Thyroid gland (tissue), 4 donors: Measurements from ENCODE around the gene IFI35. TPM values are rescaled to one million over a fixed set of nuclear protein-coding genes. Genes with fewer than 3 reads are reported as not detected.

Source experiments
- DNase-seq, 2 donors: peaks; one replicate each; pipeline ENCODE4 v3.0.0-alpha.2; 2019
- H3K27ac ChIP-seq, 3 donors: fragments of 200-600 bp; sonication (generic); 1 replicate in 2 of 3; 2 replicates in 1 of 3; pipeline ENCODE4 v1.5.1; 2016 to 2019; ENCODE audit warnings: mild to moderate bottlenecking in 1 of 3, moderate library complexity in 1 of 3
- H3K27me3 ChIP-seq: fragments of 200-600 bp; sonication (generic); one replicate; pipeline ENCODE4 v1.5.1; 2019
- H3K36me3 ChIP-seq, 2 donors: fragments of 200-600 bp; sonication (generic); one replicate each; pipeline ENCODE4 v1.5.1; 2016 to 2019
- H3K4me1 ChIP-seq, 2 donors: fragments of 200-600 bp; sonication (generic); one replicate each; pipeline ENCODE4 v1.5.1; 2017 to 2019
- H3K4me3 ChIP-seq, 3 donors: fragments of 200-600 bp; sonication (generic); replicated peaks in 1 of 3; 1 replicate in 2 of 3; 2 replicates in 1 of 3; pipeline ENCODE4 v1.5.1; 2016; ENCODE audit warnings: mild to moderate bottlenecking in 1 of 3
- H3K9me3 ChIP-seq: fragments of 200-600 bp; sonication (generic); one replicate; pipeline ENCODE4 v1.5.1; 2017
- POLR2A ChIP-seq, 2 donors: fragments of 450-650 bp; IDR thresholded peaks; one replicate each; pipeline ENCODE4 v1.6.1; 2017; ENCODE audit warnings: antibody characterized with exemption in 2 of 2, mild to moderate bottlenecking in 2 of 2, moderate library complexity in 1 of 2
- WGBS, 2 donors: methylation state at CpG; one replicate each; pipeline ENCODE4 v1.1.5; 2017; 5-methylcytosine and 5-hydroxymethylcytosine counted together
- intact Hi-C: fragments of 100-400 bp; cut with DNase I; formaldehyde crosslinking; loops from one replicate; pipeline ENCODE4 v1.15.1; 2023
- total RNA-seq, 4 donors: library from RNA; depleted of rRNA; stranded (reverse); fragments of >200 nt; gene quantifications; one replicate each; pipeline ENCODE4 v1.2.3, GENCODE V29; 2016
- TF ChIP-seq, protein P1 (sequence below), 6 experiments: fragments of 200-600 bp in 3 of 6; fragments of 450-650 bp in 3 of 6; sonication (generic) in 3 of 6; IDR thresholded peaks; one replicate each; pipeline ENCODE4 v1.5.1; 2016 to 2019; ENCODE audit warnings: antibody characterized with exemption in 6 of 6, mild to moderate bottlenecking in 2 of 6, inconsistent platforms in 1 of 6, moderate library complexity in 1 of 6

IFI35 gene
- total RNA-seq, 4 donors from 2014 or later, result 23.9 to 43.9 (median 35.8) TPM

DNA sequence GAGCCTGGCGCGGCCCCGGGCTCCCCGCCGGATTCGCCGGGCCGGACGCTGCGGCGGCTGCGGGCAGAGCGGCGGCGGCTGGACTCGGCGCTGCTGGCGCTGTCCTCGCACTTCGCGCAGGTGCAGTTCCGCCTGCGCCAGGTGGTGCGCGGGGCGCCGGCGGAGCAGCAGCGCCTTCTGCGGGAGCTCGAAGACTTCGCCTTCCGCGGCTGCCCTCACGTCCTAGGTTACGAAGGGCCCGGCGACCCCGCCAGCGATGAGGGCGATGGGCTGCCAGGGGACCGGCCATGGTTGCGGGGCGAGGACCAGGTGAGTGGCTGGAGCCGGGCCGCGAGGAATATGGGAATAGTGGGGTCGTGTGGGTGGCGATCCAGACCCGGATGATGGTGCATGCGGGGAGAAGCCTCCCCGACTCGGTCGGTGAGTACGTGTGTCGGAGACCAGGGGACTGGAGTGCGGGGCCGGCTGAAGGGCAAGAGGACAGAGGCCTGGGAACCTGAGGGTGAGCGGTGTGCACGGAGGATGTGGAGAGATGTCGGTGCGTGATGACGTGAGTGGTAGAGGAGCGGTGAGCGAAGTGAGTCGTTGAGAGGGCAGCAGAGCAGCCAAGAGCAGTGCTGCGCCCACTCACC is 25.7 kb upstream of the IFI35 start:
- intact Hi-C loops, result no loop called here
- TF ChIP-seq POLR2A (IDR thresholded peaks at IDR 0.05), result no peak
- TF ChIP-seq, protein P1, sequence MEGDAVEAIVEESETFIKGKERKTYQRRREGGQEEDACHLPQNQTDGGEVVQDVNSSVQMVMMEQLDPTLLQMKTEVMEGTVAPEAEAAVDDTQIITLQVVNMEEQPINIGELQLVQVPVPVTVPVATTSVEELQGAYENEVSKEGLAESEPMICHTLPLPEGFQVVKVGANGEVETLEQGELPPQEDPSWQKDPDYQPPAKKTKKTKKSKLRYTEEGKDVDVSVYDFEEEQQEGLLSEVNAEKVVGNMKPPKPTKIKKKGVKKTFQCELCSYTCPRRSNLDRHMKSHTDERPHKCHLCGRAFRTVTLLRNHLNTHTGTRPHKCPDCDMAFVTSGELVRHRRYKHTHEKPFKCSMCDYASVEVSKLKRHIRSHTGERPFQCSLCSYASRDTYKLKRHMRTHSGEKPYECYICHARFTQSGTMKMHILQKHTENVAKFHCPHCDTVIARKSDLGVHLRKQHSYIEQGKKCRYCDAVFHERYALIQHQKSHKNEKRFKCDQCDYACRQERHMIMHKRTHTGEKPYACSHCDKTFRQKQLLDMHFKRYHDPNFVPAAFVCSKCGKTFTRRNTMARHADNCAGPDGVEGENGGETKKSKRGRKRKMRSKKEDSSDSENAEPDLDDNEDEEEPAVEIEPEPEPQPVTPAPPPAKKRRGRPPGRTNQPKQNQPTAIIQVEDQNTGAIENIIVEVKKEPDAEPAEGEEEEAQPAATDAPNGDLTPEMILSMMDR (IDR thresholded peaks at IDR 0.05), result peak in 3 of 6 experiments; percentile 27 to 59 (median 42)
- DNase-seq, result peak; percentile 61 to 66
- Histone ChIP-seq H3K4me1 (peaks cover 15 to 17% of the 10 kb centered on the region in 2 donors), H3K4me3 (peak overlapping the region; percentile 50 to 93 (median 84)), H3K27me3 (no peaks in the 10 kb centered on the region), H3K27ac (peak overlapping the region; percentile 45 to 83 (median 56)), H3K9me3 (no peaks in the 10 kb centered on the region), H3K36me3 (peaks cover 5 to 6% of the 10 kb centered on the region in 2 donors)
- 0 to 2% methylated on average over 16 to 35 of the region's 67 CpGs for WGBS, 2 donors

DNA sequence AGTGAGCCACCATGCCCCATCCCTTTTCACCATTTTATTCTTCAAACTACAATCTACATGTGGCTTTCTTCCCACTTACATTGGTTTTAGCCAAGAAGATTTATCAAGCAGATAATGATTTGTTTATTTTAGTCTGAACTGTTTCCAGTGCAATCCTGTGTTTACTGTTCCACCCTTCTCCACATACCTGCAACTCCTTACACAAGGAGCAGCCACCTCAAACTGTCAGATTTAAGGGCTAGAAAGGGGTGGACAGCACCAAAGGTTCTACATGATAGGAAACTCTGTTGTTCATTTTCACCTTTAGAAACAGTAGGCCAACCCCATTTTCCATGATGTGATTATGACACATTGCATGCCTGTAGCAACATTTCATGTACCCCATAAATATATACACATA is 24.3 kb upstream of the IFI35 start:
- DNase-seq, result no peak
- Histone ChIP-seq H3K9me3 (no peaks in the 10 kb centered on the region), H3K27me3 (no peaks in the 10 kb centered on the region), H3K4me1 (peaks cover 15 to 17% of the 10 kb centered on the region in 2 donors), H3K4me3 (no peak overlapping the region), H3K27ac (no peak overlapping the region), H3K36me3 (peaks cover 13 to 16% of the 10 kb centered on the region in 2 donors)
- TF ChIP-seq, protein P1 (IDR thresholded peaks at IDR 0.05), result no peak
- TF ChIP-seq POLR2A (IDR thresholded peaks at IDR 0.05), result no peak
- intact Hi-C loops, result no loop called here

DNA sequence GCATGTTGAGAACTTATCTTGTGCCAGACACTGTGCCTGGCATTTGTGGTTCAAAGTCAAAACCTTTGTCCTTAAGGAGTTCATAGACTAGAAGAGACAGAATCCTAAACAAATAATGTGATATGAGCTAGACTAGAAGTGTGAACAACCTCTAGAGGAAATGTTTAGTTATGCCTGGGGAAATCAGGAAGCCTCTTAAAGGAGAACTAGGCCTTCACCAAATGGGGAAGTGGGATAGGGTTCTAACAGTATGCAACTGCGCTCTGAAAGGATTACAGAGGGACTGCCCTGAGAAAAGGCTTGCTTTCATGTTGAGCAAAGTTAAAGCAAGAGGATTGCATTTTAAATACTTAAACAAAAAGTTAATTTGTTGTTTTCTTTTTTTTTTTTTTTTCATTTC is 21.4 kb upstream of the IFI35 start:
- no peak for DNase-seq
- TF ChIP-seq POLR2A (IDR thresholded peaks at IDR 0.05), result no peak
- Histone ChIP-seq H3K36me3 (peaks cover 42 to 44% of the 10 kb centered on the region in 2 donors), H3K27ac (no peak overlapping the region), H3K4me3 (no peak overlapping the region), H3K9me3 (no peaks in the 10 kb centered on the region), H3K27me3 (no peaks in the 10 kb centered on the region), H3K4me1 (peaks cover 10 to 11% of the 10 kb centered on the region in 2 donors)
- intact Hi-C loops, result no loop called here
- 0% methylated on average over 1 of the region's 1 CpG for WGBS, 2 donors

DNA sequence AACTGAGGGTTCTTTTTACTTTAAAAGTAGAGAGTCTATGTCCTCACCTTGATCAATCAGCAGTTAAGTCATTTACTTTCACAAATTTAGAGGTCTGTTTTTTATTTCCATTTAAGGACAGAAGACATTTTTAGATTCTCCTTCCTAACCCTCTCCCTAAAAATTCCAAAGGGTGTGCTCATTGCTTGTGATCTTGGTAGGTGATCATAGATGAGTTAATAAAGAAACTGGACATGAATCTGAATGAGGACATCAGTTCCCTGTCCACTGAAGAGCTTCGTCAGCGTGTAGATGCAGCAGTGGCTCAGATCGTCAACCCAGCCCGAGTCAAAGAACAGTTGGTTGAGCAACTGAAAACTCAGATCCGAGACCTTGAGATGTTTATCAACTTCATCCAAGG is 17.4 kb upstream of the IFI35 start:
- Histone ChIP-seq H3K4me1 (no peaks in the 10 kb centered on the region), H3K27me3 (no peaks in the 10 kb centered on the region), H3K36me3 (peaks cover 60 to 70% of the 10 kb centered on the region in 2 donors), H3K27ac (no peak overlapping the region), H3K9me3 (no peaks in the 10 kb centered on the region), H3K4me3 (no peak overlapping the region)
- TF ChIP-seq, protein P1 (IDR thresholded peaks at IDR 0.05), result no peak
- no peak for TF ChIP-seq POLR2A (IDR thresholded peaks at IDR 0.05)
- DNase-seq, result no peak
- 95 to 97% methylated on average over 5 of the region's 5 CpGs for WGBS, 2 donors
- intact Hi-C loops, result no loop called here

DNA sequence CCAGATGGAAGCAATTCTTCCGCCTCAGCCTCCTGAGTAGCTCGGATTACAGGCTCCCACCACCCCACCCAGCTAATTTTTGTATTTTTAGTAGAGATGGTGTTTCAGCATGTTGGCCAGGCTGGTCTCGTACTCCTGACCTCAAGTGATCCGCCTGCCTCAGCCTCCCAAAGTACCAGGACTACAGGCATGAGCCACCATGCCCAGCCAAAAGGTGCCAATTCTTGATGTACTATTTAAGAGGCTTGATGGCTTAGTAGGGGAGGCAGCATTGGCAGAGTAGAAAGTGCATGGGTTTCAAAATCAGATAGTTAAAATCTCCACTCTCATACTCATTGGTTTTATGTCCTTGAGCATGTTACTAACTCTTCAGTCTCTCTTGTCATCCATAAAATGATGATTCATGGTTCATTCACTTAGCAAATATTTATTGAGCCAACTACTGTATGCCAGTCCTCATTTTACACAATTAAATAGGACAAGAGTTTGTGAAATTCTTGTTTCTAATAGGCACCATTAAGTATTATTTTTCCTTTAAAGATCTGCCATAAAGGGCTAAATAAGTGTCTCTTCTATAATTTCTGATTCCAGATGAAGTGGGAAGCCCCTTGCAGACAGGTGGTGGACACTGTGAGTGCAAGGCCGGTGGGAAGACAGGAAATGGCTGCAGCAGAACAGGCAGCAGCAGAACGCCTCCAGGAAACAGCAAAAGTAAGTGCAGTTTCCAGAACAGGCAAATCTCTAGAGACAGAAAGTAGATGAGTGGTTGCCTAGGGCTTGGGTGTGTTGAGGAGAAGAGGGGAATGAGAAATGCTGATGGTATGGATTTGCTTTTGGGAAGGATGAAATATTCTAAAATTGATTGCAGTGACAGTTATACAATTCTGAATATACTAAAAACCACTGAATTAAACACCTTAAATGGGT is 16.6 kb upstream of the IFI35 start:
- intact Hi-C loops, result no loop called here
- no peak overlapping the region for H3K4me3 ChIP-seq
- TF ChIP-seq POLR2A (IDR thresholded peaks at IDR 0.05), result no peak
- TF ChIP-seq, protein P1 (IDR thresholded peaks at IDR 0.05), result no peak
- no peaks in the 10 kb centered on the region for H3K9me3 ChIP-seq
- H3K27ac ChIP-seq, result no peak overlapping the region
- no peak for DNase-seq
- H3K4me1 ChIP-seq, result no peaks in the 10 kb centered on the region
- H3K27me3 ChIP-seq, result no peaks in the 10 kb centered on the region
- H3K36me3 ChIP-seq, result peaks cover 60 to 68% of the 10 kb centered on the region in 2 donors
- WGBS, 2 donors, result 85 to 93% methylated on average over 6 of the region's 6 CpGs
